Stomach smooth muscle (tissue), 2 donors: ENCODE measurements around the gene KCP.

ENCODE experiments used
- H3K27ac ChIP-seq: one replicate; pipeline ENCODE4 v1.7.0; 2013; ENCODE audit warnings: mild to moderate bottlenecking, low read length, inconsistent platforms
- H3K27me3 ChIP-seq, 2 donors: one replicate each; pipeline ENCODE4 v1.7.0; 2013; ENCODE audit warnings: low read length in 2 of 2; ENCODE audit not compliant: insufficient read depth in 2 of 2, control insufficient read depth in 1 of 2
- H3K36me3 ChIP-seq, 2 donors: one replicate each; pipeline ENCODE4 v1.7.0; 2013; ENCODE audit warnings: low read length in 2 of 2; ENCODE audit not compliant: control insufficient read depth in 2 of 2, insufficient read depth in 2 of 2
- H3K4me1 ChIP-seq: one replicate; pipeline ENCODE4 v1.7.0; 2013; ENCODE audit warnings: low read length; ENCODE audit not compliant: control insufficient read depth, insufficient read depth
- H3K4me3 ChIP-seq, 2 donors: one replicate each; pipeline ENCODE4 v1.7.0; 2013; ENCODE audit warnings: low read length in 2 of 2
- H3K9ac ChIP-seq, 2 donors: one replicate each; pipeline ENCODE4 v1.7.0; 2013; ENCODE audit warnings: low read length in 2 of 2, mild to moderate bottlenecking in 1 of 2
- H3K9me3 ChIP-seq, 2 donors: one replicate each; pipeline ENCODE4 v1.7.0; 2013; ENCODE audit warnings: low read length in 2 of 2; ENCODE audit not compliant: control insufficient read depth in 2 of 2
- donor health status: healthy.
- donor health status: Pancreatic carcinoma.

The KCP gene

DNA sequence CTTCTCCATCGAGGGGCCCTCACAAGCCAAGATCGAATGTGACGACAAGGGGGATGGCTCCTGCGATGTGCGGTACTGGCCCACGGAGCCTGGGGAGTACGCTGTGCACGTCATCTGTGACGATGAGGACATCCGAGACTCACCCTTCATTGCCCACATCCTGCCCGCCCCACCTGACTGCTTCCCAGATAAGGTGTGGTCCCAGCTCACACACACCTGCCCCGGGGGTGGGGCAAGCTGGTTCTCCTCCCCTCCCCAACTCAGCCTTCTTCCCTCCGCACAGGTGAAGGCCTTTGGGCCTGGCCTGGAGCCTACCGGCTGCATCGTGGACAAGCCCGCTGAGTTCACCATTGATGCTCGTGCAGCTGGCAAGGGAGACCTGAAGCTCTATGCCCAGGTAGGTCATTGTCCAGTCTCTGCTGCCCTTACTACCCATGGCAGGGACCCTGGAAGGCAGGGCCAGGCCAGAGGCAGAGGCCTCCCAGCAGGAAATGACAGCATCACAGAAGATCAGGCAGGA, 69.3 kb downstream of the KCP start:
- Histone ChIP-seq H3K27ac (peak overlapping the region; percentile 49), H3K4me1 (peaks cover 27% of the 10 kb centered on the region), H3K27me3 (no peaks in the 10 kb centered on the region), H3K4me3 (no peak overlapping the region), H3K36me3 (peaks cover 83 to 88% of the 10 kb centered on the region in 2 donors), H3K9ac (no peak overlapping the region), H3K9me3 (no peaks in the 10 kb centered on the region)

DNA sequence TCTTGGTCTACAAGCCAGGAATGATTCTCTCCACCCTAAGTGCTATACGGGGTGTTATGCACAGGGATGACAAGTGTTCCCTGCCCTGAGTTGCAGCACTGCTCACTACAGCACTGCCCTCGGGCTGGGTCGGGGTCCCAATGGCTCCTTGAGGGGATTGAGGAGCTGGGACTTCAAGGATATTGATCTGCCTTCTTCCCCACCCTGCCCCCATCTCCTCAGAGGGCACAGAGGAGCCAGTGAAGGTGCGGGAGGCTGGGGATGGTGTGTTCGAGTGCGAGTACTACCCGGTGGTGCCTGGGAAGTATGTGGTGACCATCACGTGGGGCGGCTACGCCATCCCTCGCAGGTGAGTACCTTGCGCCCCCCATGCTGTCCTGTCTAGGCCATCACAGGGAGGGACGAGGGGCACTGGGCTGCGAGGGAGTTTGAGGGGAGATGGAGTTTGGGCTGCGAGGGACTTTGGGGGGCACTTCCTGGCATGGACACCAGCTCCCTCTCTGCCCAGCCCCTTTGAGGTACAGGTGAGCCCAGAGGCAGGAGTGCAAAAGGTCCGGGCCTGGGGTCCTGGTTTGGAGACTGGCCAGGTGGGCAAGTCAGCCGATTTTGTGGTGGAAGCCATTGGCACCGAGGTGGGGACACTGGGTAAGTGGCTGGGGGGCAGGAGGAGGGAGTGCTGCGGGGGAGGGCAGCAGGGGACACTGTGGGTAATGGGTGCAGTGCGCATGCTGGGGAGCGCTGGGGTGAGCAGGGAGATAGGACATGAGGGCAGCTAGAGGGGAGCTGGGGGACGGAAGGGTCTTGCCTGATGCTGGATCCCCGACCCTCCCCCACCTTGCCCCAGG, 70.0 kb downstream of the KCP start:
- Histone ChIP-seq H3K9me3 (no peaks in the 10 kb centered on the region), H3K4me1 (peaks cover 33% of the 10 kb centered on the region), H3K36me3 (peaks cover 88 to 89% of the 10 kb centered on the region in 2 donors), H3K27ac (peak overlapping the region; percentile 83), H3K9ac (peak overlapping the region in 1 of 2 donors; percentile 21), H3K27me3 (no peaks in the 10 kb centered on the region), H3K4me3 (no peak overlapping the region)

DNA sequence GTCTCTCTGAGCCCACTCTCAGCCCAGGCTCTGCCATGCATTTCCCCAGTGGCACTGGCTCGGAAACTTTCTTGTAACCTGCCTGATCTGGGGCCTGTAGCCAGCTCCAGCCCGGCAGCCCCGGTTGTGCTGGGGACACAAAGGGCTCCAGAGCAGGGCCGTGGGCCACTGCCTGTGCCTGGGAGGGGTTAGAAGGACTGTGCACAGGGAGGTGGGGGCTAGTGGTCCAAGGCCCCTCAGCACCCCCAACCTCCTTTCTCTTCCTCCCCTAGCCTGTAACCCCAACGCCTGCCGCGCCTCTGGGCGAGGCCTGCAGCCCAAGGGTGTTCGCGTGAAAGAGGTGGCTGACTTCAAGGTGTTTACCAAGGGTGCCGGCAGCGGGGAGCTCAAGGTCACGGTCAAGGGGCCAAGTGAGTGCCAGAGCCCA, 70.7 kb downstream of the KCP start:
- peaks cover 84 to 85% of the 10 kb centered on the region in 2 donors for H3K36me3 ChIP-seq
- no peak overlapping the region for H3K9ac ChIP-seq
- H3K27me3 ChIP-seq, result no peaks in the 10 kb centered on the region
- no peak overlapping the region for H3K4me3 ChIP-seq
- H3K9me3 ChIP-seq, result no peaks in the 10 kb centered on the region
- H3K4me1 ChIP-seq, result peaks cover 41% of the 10 kb centered on the region
- H3K27ac ChIP-seq, result peak overlapping the region; percentile 83

- no peaks in the 10 kb centered on the region for H3K9me3 ChIP-seq
- H3K9ac ChIP-seq, result peak overlapping the region in 1 of 2 donors; percentile 29
- peaks cover 78 to 79% of the 10 kb centered on the region in 2 donors for H3K36me3 ChIP-seq
- no peak overlapping the region for H3K4me3 ChIP-seq
- peak overlapping the region; percentile 83 for H3K27ac ChIP-seq
- H3K27me3 ChIP-seq, result no peaks in the 10 kb centered on the region
- H3K4me1 ChIP-seq, result peaks cover 42% of the 10 kb centered on the region
These were observed 71.4 kb downstream of the KCP start for GRCh38 chr7:128838981-128839731.

- Histone ChIP-seq H3K27ac (peak overlapping the region; percentile 83), H3K36me3 (peaks cover 69 to 70% of the 10 kb centered on the region in 2 donors), H3K4me1 (peaks cover 51% of the 10 kb centered on the region), H3K27me3 (no peaks in the 10 kb centered on the region), H3K9me3 (no peaks in the 10 kb centered on the region), H3K4me3 (no peak overlapping the region), H3K9ac (no peak overlapping the region)
These were observed 72.3 kb downstream of the KCP start for GRCh38 chr7:128838109-128838779.

- H3K9ac ChIP-seq, result no peak overlapping the region
- peaks cover 62 to 63% of the 10 kb centered on the region in 2 donors for H3K36me3 ChIP-seq
- H3K4me3 ChIP-seq, result no peak overlapping the region
- H3K4me1 ChIP-seq, result peaks cover 58% of the 10 kb centered on the region
- no peaks in the 10 kb centered on the region for H3K27me3 ChIP-seq
- H3K27ac ChIP-seq, result peak overlapping the region; percentile 83
- H3K9me3 ChIP-seq, result no peaks in the 10 kb centered on the region
These were observed 73.0 kb downstream of the KCP start for GRCh38 chr7:128837521-128837921.

DNA sequence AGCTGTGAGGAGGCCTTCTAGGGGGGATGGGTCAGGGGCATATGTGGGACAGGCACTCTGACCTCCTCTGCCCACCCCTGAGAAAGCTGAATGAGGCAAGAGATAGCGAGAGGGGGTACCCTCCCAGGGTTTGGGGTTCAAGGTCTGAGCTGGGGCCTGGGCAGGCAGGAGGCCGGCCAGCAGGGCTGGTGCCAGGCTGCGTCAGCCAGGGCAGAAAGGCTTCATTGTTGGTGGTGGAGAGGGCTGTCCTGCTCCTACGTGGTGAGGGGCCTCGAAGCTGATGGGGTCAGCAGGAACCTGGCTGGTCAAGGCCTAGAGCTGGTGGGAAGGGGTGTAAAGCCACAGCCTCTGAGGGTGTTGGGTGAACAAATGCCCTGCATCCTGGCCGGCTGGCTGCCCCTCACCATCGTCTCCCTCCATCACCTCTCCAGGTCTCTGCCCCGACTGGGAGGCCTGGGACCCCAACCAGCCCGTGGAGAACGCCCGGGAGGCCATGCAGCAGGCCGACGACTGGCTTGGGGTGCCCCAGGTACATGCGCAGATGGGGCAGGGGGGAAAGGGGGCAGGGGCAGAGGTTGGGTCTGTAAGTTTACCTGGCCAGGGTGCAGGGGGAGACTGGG, 73.7 kb downstream of the KCP start:
- Histone ChIP-seq H3K36me3 (peaks cover 56 to 59% of the 10 kb centered on the region in 2 donors), H3K9ac (peak overlapping the region; percentile 36 to 58), H3K4me3 (no peak overlapping the region)

DNA sequence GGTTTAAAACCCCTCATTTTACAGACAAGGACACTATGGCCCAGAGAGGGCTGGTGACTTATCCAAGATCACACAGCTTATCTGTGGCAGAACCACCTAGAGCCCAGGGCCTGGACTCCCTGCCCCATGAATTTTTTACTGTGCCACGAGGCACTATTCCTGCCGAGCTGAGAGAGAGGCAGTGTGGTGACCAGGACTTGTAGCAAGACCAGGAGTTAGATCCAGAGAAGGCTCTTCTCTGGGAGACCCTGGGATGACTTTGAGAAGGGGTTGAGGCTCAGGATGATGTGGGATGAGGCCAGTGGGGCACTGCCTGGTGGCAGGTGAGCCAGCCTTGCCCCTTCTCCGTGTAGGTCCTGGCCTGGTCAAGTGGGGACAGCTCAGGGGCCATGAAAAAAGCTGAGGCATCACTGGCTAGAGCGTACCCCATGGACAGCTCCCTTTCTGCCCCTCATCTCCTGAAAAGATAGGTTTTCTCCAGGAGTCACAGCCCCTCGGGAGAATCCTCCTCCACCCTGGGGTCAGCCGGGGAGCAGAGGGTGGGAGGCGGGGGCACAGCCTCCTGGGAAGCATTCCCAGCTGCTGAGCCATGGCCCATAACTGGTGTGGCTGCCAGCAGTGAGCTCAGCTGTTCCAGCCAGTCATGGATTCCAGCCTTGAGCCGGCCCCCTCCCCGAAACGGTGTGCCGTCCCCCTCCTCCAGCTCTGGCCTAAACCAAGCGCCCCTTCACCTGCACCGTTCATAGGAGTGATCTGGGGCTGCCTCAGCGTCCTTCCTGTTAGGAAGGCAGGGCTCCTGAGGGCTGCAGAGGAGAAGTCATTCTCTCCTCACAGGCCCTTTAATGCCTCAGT, 74.5 kb downstream of the KCP start:
- Histone ChIP-seq H3K4me1 (peaks cover 68% of the 10 kb centered on the region), H3K27me3 (no peaks in the 10 kb centered on the region), H3K36me3 (peaks cover 51 to 52% of the 10 kb centered on the region in 2 donors), H3K4me3 (peak overlapping the region in 1 of 2 donors; percentile 35), H3K27ac (peak overlapping the region; percentile 83), H3K9ac (peak overlapping the region; percentile 58), H3K9me3 (no peaks in the 10 kb centered on the region)

More for the DNA sequence above, 73.7 kb downstream of the KCP start:
- no peaks in the 10 kb centered on the region for H3K27me3 ChIP-seq
- no peaks in the 10 kb centered on the region for H3K9me3 ChIP-seq
- H3K4me1 ChIP-seq, result peaks cover 62% of the 10 kb centered on the region
- H3K27ac ChIP-seq, result peak overlapping the region; percentile 83

DNA sequence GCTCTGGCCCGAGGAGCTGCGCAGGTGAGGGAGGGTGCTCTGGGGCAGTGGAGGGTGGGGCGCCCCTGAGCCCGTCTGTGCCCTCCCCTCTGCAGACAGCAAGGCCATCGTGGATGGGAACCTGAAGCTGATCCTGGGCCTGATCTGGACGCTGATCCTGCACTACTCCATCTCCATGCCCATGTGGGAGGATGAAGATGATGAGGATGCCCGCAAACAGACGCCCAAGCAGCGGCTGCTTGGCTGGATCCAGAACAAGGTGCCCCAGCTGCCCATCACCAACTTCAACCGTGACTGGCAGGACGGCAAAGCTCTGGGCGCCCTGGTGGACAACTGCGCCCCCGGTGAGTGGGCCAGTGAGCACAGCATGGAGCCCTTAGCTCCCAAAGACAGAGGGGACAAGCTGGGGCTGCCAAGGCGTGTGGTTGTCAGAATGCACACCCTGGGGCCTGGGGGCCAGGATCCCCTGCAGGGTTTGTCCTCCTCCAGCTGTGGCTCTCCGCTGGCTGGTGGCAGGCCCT, 75.2 kb downstream of the KCP start:
- H3K36me3 ChIP-seq, result peaks cover 44 to 45% of the 10 kb centered on the region in 2 donors
- no peak overlapping the region for H3K9ac ChIP-seq
- no peak overlapping the region for H3K4me3 ChIP-seq
- H3K9me3 ChIP-seq, result no peaks in the 10 kb centered on the region
- H3K4me1 ChIP-seq, result peaks cover 71% of the 10 kb centered on the region
- no peaks in the 10 kb centered on the region for H3K27me3 ChIP-seq
- peak overlapping the region; percentile 83 for H3K27ac ChIP-seq
